ENCODE measurements around the gene ILK.

ILK gene

DNA sequence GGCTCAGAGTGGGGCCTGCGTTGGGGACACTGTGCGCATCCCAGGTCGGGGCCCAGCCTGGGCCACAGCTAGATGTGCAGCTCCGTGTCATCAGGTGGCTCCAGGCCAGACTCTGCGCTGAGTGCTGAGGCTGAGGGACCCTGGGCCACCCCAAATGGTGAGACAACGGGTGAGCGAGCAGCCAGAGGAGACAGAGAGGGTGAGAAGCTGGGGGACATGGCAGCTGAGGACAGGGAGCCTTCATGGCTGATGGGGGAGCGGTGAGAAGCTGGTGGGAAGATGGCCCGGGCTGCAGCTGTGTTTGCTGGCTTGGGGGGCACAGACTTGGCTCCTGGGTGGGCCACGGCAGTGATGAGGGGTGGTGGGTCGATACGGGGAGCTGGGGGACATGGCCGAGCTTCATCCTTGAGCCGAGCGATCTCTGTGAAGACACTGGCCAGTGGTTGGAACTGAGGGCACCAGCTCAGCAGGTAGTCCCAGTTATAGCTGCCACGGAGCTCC lies 18.2 kb downstream of the ILK start:
- Histone ChIP-seq H3K4me3 (ENCODE audit: low read depth, low read length) (no peak overlapping the region), H3K9me3 (no peaks in the 10 kb centered on the region), H3K27me3 (no peaks in the 10 kb centered on the region), H3K4me1 (no peaks in the 10 kb centered on the region), H3K36me3 (no peaks in the 10 kb centered on the region)
- TF ChIP-seq, protein P1, sequence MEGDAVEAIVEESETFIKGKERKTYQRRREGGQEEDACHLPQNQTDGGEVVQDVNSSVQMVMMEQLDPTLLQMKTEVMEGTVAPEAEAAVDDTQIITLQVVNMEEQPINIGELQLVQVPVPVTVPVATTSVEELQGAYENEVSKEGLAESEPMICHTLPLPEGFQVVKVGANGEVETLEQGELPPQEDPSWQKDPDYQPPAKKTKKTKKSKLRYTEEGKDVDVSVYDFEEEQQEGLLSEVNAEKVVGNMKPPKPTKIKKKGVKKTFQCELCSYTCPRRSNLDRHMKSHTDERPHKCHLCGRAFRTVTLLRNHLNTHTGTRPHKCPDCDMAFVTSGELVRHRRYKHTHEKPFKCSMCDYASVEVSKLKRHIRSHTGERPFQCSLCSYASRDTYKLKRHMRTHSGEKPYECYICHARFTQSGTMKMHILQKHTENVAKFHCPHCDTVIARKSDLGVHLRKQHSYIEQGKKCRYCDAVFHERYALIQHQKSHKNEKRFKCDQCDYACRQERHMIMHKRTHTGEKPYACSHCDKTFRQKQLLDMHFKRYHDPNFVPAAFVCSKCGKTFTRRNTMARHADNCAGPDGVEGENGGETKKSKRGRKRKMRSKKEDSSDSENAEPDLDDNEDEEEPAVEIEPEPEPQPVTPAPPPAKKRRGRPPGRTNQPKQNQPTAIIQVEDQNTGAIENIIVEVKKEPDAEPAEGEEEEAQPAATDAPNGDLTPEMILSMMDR (IDR thresholded peaks at IDR 0.05; ENCODE audit: low read depth, low read length): no peak
- DNase-seq: no peak

DNA sequence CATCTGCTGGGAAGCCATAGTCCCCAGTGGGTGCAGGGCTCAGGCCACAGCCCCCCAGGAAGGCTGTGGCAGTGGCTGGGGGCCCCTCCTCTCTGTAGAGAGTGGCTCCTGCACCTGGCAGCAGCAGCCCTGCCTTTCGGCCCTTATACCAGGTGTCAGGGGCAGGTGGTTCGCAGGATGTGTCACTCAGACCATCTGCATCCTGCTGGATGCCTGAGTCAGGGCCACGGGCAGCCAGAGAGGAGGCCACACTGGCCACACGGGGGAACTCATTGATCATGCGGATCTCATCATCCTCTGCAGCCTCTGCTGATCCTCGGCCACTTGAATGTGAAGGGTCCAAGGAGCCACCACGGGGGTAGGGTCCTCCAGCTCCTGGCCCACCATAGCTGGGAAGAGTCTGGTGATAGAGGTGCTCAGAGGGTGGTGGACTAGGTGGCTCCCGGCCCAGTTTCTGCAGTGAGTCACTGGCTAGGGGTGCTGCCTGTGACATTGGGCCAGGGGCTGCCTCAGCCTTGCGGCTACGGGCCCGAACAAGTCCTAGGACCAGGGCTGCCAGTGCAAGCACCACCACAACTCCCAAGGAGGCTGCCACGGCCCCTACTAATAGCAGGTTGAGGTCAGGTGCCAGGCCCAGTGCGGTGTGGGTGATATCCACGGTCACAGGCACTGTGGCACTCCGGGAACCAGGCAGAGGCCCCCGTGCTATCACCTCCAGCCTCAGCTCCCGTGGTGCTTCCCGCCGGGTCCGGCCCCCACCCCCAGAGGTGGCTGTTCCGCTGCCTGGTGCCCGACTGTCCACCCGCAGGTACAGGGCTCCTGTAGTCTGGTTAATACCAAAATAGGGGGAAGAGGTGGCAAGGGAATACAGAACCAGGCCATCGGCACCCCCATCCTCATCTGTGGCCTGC lies 18.9 kb downstream of the ILK start:
- H3K9me3 ChIP-seq: no peaks in the 10 kb centered on the region
- no peaks in the 10 kb centered on the region for H3K27me3 ChIP-seq

DNA sequence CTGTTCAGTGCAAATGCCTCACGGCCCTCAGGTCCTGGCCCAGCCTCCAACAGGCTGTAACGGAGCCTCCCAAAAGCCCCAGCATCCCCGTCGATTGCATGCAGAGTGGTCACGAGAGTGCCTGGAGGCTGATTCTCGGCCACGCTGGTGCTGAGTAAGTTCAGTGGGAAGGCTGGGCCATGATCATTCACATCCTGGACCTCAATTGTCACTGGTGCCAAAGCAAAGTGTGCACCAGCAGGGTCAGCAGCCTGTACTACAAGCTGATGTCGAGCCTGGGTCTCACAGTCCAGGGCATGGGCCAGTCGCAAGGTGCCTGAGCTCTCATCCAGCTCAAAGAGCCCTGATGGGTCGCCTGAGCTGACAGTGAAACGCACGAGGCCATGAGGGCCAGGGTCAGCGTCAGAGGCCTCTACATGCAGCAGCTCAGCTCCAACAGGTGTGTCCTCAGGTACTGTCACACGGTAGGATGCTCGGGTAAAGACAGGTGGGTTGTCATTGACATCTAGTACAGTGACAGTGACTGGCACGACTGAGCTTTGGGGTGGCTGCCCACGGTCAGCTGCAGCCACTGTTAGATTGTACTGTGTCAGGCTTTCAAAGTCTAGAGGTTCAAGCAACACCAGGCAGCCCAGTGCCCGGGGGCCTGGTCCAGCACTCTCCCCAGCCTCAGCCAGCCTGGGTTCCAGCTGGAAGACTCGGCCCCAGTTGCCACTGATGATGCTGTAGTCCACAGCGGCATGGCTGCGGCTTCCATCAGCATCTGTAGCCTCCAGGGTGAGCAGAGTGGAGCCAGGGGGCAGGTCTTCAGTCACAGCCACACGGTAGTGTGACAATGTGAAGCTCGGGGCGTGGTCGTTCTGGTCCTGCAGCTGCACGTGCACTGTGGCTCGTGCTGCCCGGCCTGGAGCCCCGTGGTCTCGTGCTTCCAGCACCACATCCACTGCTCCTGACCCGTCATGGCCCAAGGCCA lies 20.1 kb downstream of the ILK start:
- no peaks in the 10 kb centered on the region for H3K9me3 ChIP-seq
- DNase-seq: no peak
- H3K27me3 ChIP-seq: no peaks in the 10 kb centered on the region
- no peak overlapping the region for H3K4me3 ChIP-seq (ENCODE audit: low read depth, low read length)
- TF ChIP-seq, protein P1 (IDR thresholded peaks at IDR 0.05; ENCODE audit: low read depth, low read length): no peak
- no peaks in the 10 kb centered on the region for H3K36me3 ChIP-seq
- H3K4me1 ChIP-seq: no peaks in the 10 kb centered on the region

More for the DNA sequence above, 18.9 kb downstream of the ILK start:
- H3K4me1 ChIP-seq: no peaks in the 10 kb centered on the region
- H3K36me3 ChIP-seq: no peaks in the 10 kb centered on the region
- TF ChIP-seq, protein P1 (IDR thresholded peaks at IDR 0.05; ENCODE audit: low read depth, low read length): no peak
- no peak for DNase-seq
- H3K4me3 ChIP-seq (ENCODE audit: low read depth, low read length): no peak overlapping the region

DNA sequence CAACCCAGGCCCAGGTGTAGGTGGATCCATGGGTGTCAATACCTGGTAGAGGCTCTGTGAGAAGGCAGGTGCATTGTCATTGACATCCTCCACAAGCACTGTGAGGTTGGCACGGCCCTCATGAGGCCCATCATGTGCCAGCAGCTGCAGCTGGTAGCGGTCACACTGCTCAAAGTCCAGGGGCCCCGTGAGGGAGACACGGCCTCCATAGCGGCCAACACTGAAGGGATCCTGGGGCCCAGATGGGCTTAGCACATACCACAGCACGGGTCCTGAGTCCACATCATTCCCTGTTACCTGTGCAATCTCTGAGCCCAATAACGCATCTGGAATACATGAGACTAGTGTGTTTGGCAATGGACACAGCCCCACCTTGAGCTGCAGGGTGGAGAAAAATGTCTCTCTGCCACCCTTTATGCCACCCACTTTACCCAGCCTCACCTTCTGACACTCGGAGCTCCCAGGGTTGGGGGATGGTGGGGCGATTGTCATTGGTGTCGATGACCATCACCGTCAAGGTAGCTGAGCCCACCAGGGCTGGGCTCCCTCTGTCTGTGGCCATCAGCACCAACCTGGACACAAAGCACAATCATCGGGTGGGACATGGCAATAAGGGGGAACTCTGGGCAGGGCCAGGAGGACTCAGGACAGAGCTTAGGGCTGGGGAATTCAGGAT lies 21.7 kb downstream of the ILK start:
- H3K36me3 ChIP-seq: no peaks in the 10 kb centered on the region
- TF ChIP-seq, protein P1 (IDR thresholded peaks at IDR 0.05; ENCODE audit: low read depth, low read length): no peak
- no peaks in the 10 kb centered on the region for H3K4me1 ChIP-seq
- DNase-seq: no peak
- H3K27me3 ChIP-seq: no peaks in the 10 kb centered on the region
- H3K9me3 ChIP-seq: no peaks in the 10 kb centered on the region
- no peak overlapping the region for H3K4me3 ChIP-seq (ENCODE audit: low read depth, low read length)

DNA sequence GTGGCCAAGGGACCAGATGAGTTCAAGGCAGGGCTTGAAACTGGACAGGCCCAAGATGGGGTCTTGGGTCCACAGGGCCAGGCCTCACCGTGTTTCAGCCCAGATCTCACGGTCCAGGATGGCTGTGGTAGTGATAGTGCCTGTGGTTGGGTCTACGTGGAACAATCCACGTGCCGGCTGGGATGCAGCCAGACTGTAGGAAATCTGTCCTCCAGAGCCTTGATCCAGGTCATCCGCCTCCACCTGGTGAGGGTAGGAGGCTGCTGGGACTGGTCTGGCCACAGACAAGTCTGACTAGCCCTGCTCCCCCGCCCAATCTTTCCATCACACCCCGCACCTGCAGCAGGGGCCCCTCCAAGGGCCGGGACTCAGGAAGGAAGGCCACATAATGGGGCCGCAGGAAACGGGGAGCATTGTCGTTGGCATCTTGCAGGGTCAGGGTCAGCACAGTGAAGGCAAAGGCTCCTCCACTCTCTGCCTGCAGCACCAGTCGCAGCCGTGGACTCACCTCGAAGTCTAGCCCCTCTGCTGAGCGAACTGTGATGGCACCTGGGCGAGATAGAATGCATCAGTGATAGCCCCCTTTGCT lies 22.4 kb downstream of the ILK start:
- TF ChIP-seq, protein P1 (IDR thresholded peaks at IDR 0.05; ENCODE audit: low read depth, low read length): no peak
- Histone ChIP-seq H3K9me3 (no peaks in the 10 kb centered on the region), H3K4me3 (ENCODE audit: low read depth, low read length) (no peak overlapping the region), H3K4me1 (no peaks in the 10 kb centered on the region), H3K36me3 (no peaks in the 10 kb centered on the region), H3K27me3 (no peaks in the 10 kb centered on the region)
- no peak for DNase-seq
